Parathyroid adenoma (tissue), 2 donors: Measurements from ENCODE around the gene MRM3.
"Not testable (repeated sequence)": the region's sequence is repeated elsewhere in the genome, so short reads cannot be mapped to it uniquely, and the experiment has no call there.

Source experiments
- H2AFZ ChIP-seq: fragments of 300-600 bp; sonication (generic); one replicate; pipeline ENCODE4 v1.7.0; 2017; ENCODE audit warnings: antibody characterized with exemption, mild to moderate bottlenecking
- H3K27ac ChIP-seq: fragments of 300-600 bp; sonication (generic); one replicate; pipeline ENCODE4 v1.7.0; 2017
- H3K27me3 ChIP-seq: fragments of 300-600 bp; sonication (generic); one replicate; pipeline ENCODE4 v1.7.0; 2017; ENCODE audit warnings: low read length; ENCODE audit not compliant: control insufficient read depth, insufficient read depth
- H3K36me3 ChIP-seq: fragments of 300-600 bp; sonication (generic); one replicate; pipeline ENCODE4 v1.7.0; 2017; ENCODE audit warnings: low read length; ENCODE audit not compliant: control insufficient read depth, insufficient read depth
- H3K4me1 ChIP-seq: fragments of 300-600 bp; sonication (generic); one replicate; pipeline ENCODE4 v1.7.0; 2017; ENCODE audit warnings: control low read depth
- H3K4me2 ChIP-seq: fragments of 300-600 bp; sonication (generic); one replicate; pipeline ENCODE4 v1.7.0; 2017; ENCODE audit warnings: low read length
- H3K4me3 ChIP-seq: fragments of 300-600 bp; sonication (generic); one replicate; pipeline ENCODE4 v1.7.0; 2017; ENCODE audit warnings: low read depth, low read length
- H3K79me2 ChIP-seq: fragments of 300-600 bp; sonication (generic); one replicate; pipeline ENCODE4 v1.7.0; 2017; ENCODE audit warnings: control low read depth
- H3K9ac ChIP-seq: fragments of 300-600 bp; sonication (generic); one replicate; pipeline ENCODE4 v1.7.0; 2017; ENCODE audit warnings: mild to moderate bottlenecking
- H3K9me3 ChIP-seq: fragments of 300-600 bp; sonication (generic); one replicate; pipeline ENCODE4 v1.7.0; 2017; ENCODE audit warnings: low read length; ENCODE audit not compliant: control insufficient read depth
- CTCF ChIP-seq: fragments of 300-600 bp; sonication (generic); IDR thresholded peaks from one replicate; pipeline ENCODE4 v1.7.0; 2017; ENCODE audit warnings: antibody characterized with exemption, mild to moderate bottlenecking
- donor health status: primary hyperparathyroidism.

Gene MRM3

DNA sequence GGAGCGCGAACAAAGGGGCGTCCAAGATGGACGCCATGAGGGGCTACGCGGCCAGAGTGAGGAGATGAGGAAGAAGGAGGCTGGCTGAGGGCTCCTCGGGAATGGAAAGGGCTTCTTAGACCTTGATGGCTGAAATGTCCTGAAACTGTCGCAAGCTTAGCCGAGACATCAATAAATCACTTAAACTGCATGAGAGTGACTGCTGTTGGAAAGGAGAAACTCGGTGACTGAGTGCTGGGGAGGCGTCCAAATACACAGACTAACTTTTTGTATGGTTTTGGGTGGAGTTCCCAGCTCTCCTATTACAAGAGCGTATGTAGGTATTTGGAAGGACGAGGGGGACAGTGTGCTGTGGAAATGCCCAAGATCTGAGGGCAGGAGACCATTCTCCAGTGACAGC lies 28.7 kb upstream of the MRM3 start:
- H3K4me1 ChIP-seq: peaks cover 5% of the 10 kb centered on the region
- H3K9ac ChIP-seq: no peak overlapping the region
- no peaks in the 10 kb centered on the region for H3K27me3 ChIP-seq
- no peak for TF ChIP-seq CTCF
- H3K4me3 ChIP-seq: no peak overlapping the region
- H3K9me3 ChIP-seq: no peaks in the 10 kb centered on the region
- no peaks in the 10 kb centered on the region for H3K36me3 ChIP-seq
- no peak overlapping the region for H3K27ac ChIP-seq
- H2AFZ ChIP-seq: no peak overlapping the region
- H3K79me2 ChIP-seq: peaks cover 4% of the 10 kb centered on the region
- H3K4me2 ChIP-seq: no peak overlapping the region

DNA sequence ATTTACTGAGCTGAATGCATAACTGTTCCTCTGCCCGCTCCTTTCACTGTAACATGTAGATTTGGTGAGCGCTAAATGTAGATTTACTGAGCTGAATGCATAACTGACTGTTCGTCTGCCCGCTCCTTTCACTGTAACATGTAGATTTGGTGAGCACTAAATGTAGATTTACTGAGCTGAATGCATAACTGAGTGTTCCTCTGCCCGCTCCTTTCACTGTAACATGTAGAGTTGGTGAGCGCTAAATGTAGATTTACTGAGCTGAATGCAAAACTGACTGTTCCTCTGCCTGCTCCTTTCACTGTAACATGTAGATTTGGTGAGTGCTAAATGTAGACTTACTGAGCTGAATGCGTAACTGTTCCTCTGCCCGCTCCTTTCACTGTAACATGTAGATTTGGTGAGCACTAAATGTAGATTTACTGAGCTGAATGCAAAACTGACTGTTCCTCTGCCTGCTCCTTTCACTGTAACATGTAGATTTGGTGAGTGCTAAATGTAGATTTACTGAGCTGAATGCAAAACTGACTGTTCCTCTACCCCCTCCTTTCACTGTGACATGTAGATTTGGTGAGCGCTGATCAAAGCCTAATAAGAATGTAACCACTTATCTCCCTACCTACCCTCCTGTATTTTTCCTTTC lies 26.7 kb upstream of the MRM3 start:
- H3K27me3 ChIP-seq, H3K9ac ChIP-seq, H2AFZ ChIP-seq, H3K79me2 ChIP-seq, H3K27ac ChIP-seq, H3K4me1 ChIP-seq, H3K4me2 ChIP-seq, H3K9me3 ChIP-seq, H3K4me3 ChIP-seq, H3K36me3 ChIP-seq: not testable (repeated sequence)

- H3K9ac ChIP-seq, H3K79me2 ChIP-seq, H2AFZ ChIP-seq, H3K4me2 ChIP-seq, H3K9me3 ChIP-seq, H3K27me3 ChIP-seq, H3K4me3 ChIP-seq, H3K36me3 ChIP-seq, H3K27ac ChIP-seq, H3K4me1 ChIP-seq: not testable (repeated sequence)
Measured at GRCh38 chr17:756010-756567, 26.1 kb upstream of the MRM3 start.

DNA sequence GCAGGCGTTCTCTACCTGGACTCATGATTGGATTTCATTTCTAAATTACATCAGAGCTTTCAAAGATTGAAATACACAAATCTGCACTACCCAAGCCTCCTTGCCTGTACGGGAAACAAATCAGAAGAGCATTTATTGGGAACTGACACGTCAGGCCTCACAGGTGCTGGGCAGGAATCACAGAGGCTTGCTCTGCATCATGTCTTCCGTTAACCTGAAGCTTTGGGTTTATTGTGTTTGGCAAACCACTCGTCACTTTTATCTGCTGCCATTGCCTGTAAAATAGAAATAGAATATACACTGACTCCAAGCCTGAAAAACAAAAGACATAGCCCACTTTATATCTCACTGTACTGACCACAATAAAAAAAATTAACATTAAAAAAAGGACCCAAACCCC lies 22.2 kb upstream of the MRM3 start:
- no peak overlapping the region for H3K9ac ChIP-seq
- no peak overlapping the region for H3K27ac ChIP-seq
- no peak overlapping the region for H3K4me3 ChIP-seq
- no peaks in the 10 kb centered on the region for H3K79me2 ChIP-seq
- H3K27me3 ChIP-seq: no peaks in the 10 kb centered on the region
- no peaks in the 10 kb centered on the region for H3K9me3 ChIP-seq
- no peaks in the 10 kb centered on the region for H3K4me1 ChIP-seq
- no peak for TF ChIP-seq CTCF
- no peaks in the 10 kb centered on the region for H3K36me3 ChIP-seq
- no peak overlapping the region for H3K4me2 ChIP-seq
- no peak overlapping the region for H2AFZ ChIP-seq

DNA sequence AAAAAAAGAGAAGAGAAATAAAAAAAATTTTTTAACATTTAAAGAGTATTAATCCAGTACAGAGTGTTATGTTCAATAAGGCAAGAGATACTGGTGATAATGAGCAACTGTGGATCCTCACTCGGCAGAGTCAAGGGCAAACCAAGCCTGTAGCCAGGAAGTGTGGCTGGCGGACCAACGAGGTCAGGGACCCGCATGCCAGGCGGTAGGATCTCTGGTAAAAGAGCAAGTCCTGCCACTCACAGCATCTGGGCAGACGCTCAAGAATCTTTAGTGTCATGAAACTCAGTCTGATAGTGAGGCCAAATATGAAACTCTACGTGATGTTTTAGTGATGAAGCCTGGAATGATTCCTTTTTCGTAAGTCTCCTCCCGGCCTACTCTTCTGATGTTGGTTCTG lies 21.8 kb upstream of the MRM3 start:
- no peak overlapping the region for H3K4me3 ChIP-seq
- no peak overlapping the region for H3K9ac ChIP-seq
- H3K9me3 ChIP-seq: no peaks in the 10 kb centered on the region
- H3K27me3 ChIP-seq: no peaks in the 10 kb centered on the region
- H3K36me3 ChIP-seq: no peaks in the 10 kb centered on the region
- no peak overlapping the region for H3K27ac ChIP-seq
- TF ChIP-seq CTCF: no peak
- no peak overlapping the region for H2AFZ ChIP-seq
- no peaks in the 10 kb centered on the region for H3K4me1 ChIP-seq
- H3K4me2 ChIP-seq: no peak overlapping the region
- no peaks in the 10 kb centered on the region for H3K79me2 ChIP-seq

- H3K4me2 ChIP-seq: no peak overlapping the region
- no peaks in the 10 kb centered on the region for H3K36me3 ChIP-seq
- no peak overlapping the region for H3K4me3 ChIP-seq
Measured at GRCh38 chr17:767076-767475, 15.1 kb upstream of the MRM3 start.

More at GRCh38 chr17:767076-767475, 15.1 kb upstream of the MRM3 start:
- Histone ChIP-seq H3K4me1 (no peaks in the 10 kb centered on the region), H3K79me2 (no peaks in the 10 kb centered on the region), H3K27ac (no peak overlapping the region), H3K9ac (no peak overlapping the region), H2AFZ (no peak overlapping the region), H3K9me3 (no peaks in the 10 kb centered on the region), H3K27me3 (no peaks in the 10 kb centered on the region)
- TF ChIP-seq CTCF: no peak
